Neural progenitor cell (in vitro differentiated cells): ENCODE measurements around the gene PC. TPM values are rescaled to one million over a fixed set of nuclear protein-coding genes. Genes with fewer than 3 reads are reported as not detected.

Experiments used
- DNase-seq: peaks from one replicate; pipeline ENCODE4 v3.0.0-alpha.2; 2016; ENCODE audit warnings: low spot score
- H2AFZ ChIP-seq: fragments of 200-600 bp; sonication (generic); replicated peaks from 2 replicates; pipeline ENCODE4 v1.6.1; 2016; ENCODE audit warnings: antibody characterized with exemption
- H3F3A ChIP-seq: fragments of 200-600 bp; sonication (generic); 2 replicates; pipeline ENCODE4 v1.6.1; 2016; ENCODE audit warnings: antibody characterized with exemption, low read depth
- H3K27ac ChIP-seq: fragments of 200-600 bp; sonication (generic); 2 replicates; pipeline ENCODE4 v1.5.1; 2016; ENCODE audit warnings: mild to moderate bottlenecking
- H3K27me3 ChIP-seq: fragments of 200-600 bp; sonication (generic); 2 replicates; pipeline ENCODE4 v1.6.1; 2016; ENCODE audit warnings: mild to moderate bottlenecking, moderate library complexity
- H3K36me3 ChIP-seq: fragments of 200-600 bp; sonication (generic); 2 replicates; pipeline ENCODE4 v1.5.1; 2016
- H3K4me1 ChIP-seq: fragments of 200-600 bp; sonication (generic); 2 replicates; pipeline ENCODE4 v1.6.1; 2016; ENCODE audit warnings: mixed run types
- H3K4me2 ChIP-seq: fragments of 200-600 bp; sonication (generic); 2 replicates; pipeline ENCODE4 v1.6.1; 2016
- H3K4me3 ChIP-seq: fragments of 200-600 bp; sonication (generic); 2 replicates; pipeline ENCODE4 v1.5.1; 2016
- H3K79me2 ChIP-seq: fragments of 200-600 bp; sonication (generic); 2 replicates; pipeline ENCODE4 v1.6.1; 2016; ENCODE audit warnings: low read depth
- H3K9ac ChIP-seq: fragments of 200-600 bp; sonication (generic); 2 replicates; pipeline ENCODE4 v1.6.1; 2016
- H3K9me3 ChIP-seq: fragments of 200-600 bp; sonication (generic); 2 replicates; pipeline ENCODE4 v1.5.1; 2016; ENCODE audit warnings: low read depth
- H4K20me1 ChIP-seq: fragments of 200-600 bp; sonication (generic); 2 replicates; pipeline ENCODE4 v1.6.1; 2016; ENCODE audit warnings: low read depth
- H3K27ac Mint-ChIP-seq: 3 replicates; pipeline ENCODE4 v1.8.0; 2021; ENCODE audit warnings: mixed read lengths
- H3K27me3 Mint-ChIP-seq: 2 replicates; pipeline ENCODE4 v1.8.0; 2022; ENCODE audit warnings: low read depth, mild to moderate bottlenecking, inconsistent platforms, moderate library complexity, mixed read lengths; ENCODE audit not compliant: insufficient read depth
- H3K36me3 Mint-ChIP-seq: 3 replicates; pipeline ENCODE4 v1.8.0; 2021; ENCODE audit warnings: mixed read lengths
- H3K4me1 Mint-ChIP-seq: 3 replicates; pipeline ENCODE4 v1.8.0; 2021; ENCODE audit warnings: mixed read lengths
- H3K4me3 Mint-ChIP-seq: 3 replicates; pipeline ENCODE4 v1.8.0; 2021; ENCODE audit warnings: mild to moderate bottlenecking, moderate library complexity, mixed read lengths
- H3K9me3 Mint-ChIP-seq: 3 replicates; pipeline ENCODE4 v1.8.0; 2020; ENCODE audit warnings: mixed read lengths
- CTCF ChIP-seq: fragments of 200-600 bp; sonication (generic); IDR thresholded peaks from 2 replicates; pipeline ENCODE4 v1.5.1; 2017; ENCODE audit warnings: antibody characterized with exemption, mild to moderate bottlenecking
- EZH2 ChIP-seq: fragments of 200-600 bp; sonication (generic); IDR thresholded peaks from 2 replicates; pipeline ENCODE4 v1.6.1; 2017; ENCODE audit warnings: antibody characterized with exemption, mild to moderate bottlenecking, moderate library complexity
- EZH2phosphoT487 ChIP-seq: fragments of 200-600 bp; sonication (generic); IDR thresholded peaks from 2 replicates; pipeline ENCODE4 v1.6.1; 2017; ENCODE audit warnings: antibody characterized with exemption
- total RNA-seq: library from RNA; depleted of rRNA; stranded (reverse); fragments of >200 nt; gene quantifications from 2 replicates; pipeline ENCODE4 v1.2.3, GENCODE V29; 2015; ENCODE audit warnings: low replicate concordance

The PC gene
- total RNA-seq, 1 donor from 2014 or later = 11.4 TPM

- no peak overlapping the region for H3K27ac Mint-ChIP-seq
- Histone ChIP-seq H4K20me1 (peaks cover 5% of the 10 kb centered on the region), H3K9me3 (no peaks in the 10 kb centered on the region), H3F3A (peaks cover 3% of the 10 kb centered on the region), H3K9ac (no peak overlapping the region), H3K27me3 (no peaks in the 10 kb centered on the region), H3K4me2 (no peak overlapping the region), H3K27ac (no peak overlapping the region), H3K79me2 (no peaks in the 10 kb centered on the region), H3K4me3 (no peak overlapping the region), H3K36me3 (no peaks in the 10 kb centered on the region), H3K4me1 (peaks cover 3% of the 10 kb centered on the region), H2AFZ (no peak overlapping the region)
- no peak for TF ChIP-seq EZH2phosphoT487
- TF ChIP-seq CTCF = no peak
- no peak for TF ChIP-seq EZH2
- peaks cover 2% of the 10 kb centered on the region for H3K4me1 Mint-ChIP-seq
- no peaks in the 10 kb centered on the region for H3K9me3 Mint-ChIP-seq
- H3K36me3 Mint-ChIP-seq = no peaks in the 10 kb centered on the region
- DNase-seq = no peak
- H3K27me3 Mint-ChIP-seq = peaks cover 9% of the 10 kb centered on the region
- H3K4me3 Mint-ChIP-seq = no peak overlapping the region
Measured at GRCh38 chr11:66861038-66861773, 97.0 kb downstream of the PC start.

- H3K4me2 ChIP-seq = no peak overlapping the region
- H3K9ac ChIP-seq = no peak overlapping the region
- peaks cover 5% of the 10 kb centered on the region for H4K20me1 ChIP-seq
- TF ChIP-seq EZH2phosphoT487 (no peak), CTCF (peak; percentile 13)
- DNase-seq = no peak
- H3K79me2 ChIP-seq = no peaks in the 10 kb centered on the region
- H3K36me3 Mint-ChIP-seq = no peaks in the 10 kb centered on the region
- no peaks in the 10 kb centered on the region for H3K9me3 Mint-ChIP-seq
- H3K4me3 Mint-ChIP-seq = no peak overlapping the region
- H3K4me1 ChIP-seq = peaks cover 7% of the 10 kb centered on the region
- no peaks in the 10 kb centered on the region for H3K9me3 ChIP-seq
- peaks cover 9% of the 10 kb centered on the region for H3F3A ChIP-seq
- peak overlapping the region; percentile 13 for H3K27ac ChIP-seq
- no peak overlapping the region for H2AFZ ChIP-seq
- H3K4me3 ChIP-seq = no peak overlapping the region
- no peaks in the 10 kb centered on the region for H3K36me3 ChIP-seq
- peaks cover 6% of the 10 kb centered on the region for H3K27me3 Mint-ChIP-seq
- no peaks in the 10 kb centered on the region for H3K27me3 ChIP-seq
- H3K27ac Mint-ChIP-seq = no peak overlapping the region
- H3K4me1 Mint-ChIP-seq = peaks cover 6% of the 10 kb centered on the region
Measured at GRCh38 chr11:66860449-66860831, 97.7 kb downstream of the PC start.

GRCh38 chr11:66859686-66860448 lies 98.3 kb downstream of the PC start:
- Mint-ChIP-seq H3K4me1 (peaks cover 11% of the 10 kb centered on the region), H3K27ac (no peak overlapping the region), H3K4me3 (no peak overlapping the region), H3K36me3 (no peaks in the 10 kb centered on the region), H3K27me3 (peaks cover 12% of the 10 kb centered on the region), H3K9me3 (no peaks in the 10 kb centered on the region)
- no peaks in the 10 kb centered on the region for H3K27me3 ChIP-seq
- H4K20me1 ChIP-seq = peaks cover 5% of the 10 kb centered on the region
- H3K9ac ChIP-seq = no peak overlapping the region
- TF ChIP-seq EZH2 = no peak
- no peak for TF ChIP-seq EZH2phosphoT487
- no peak for TF ChIP-seq CTCF
- H3K4me3 ChIP-seq = no peak overlapping the region
- peaks cover 14% of the 10 kb centered on the region for H3F3A ChIP-seq
- peaks cover 10% of the 10 kb centered on the region for H3K4me1 ChIP-seq
- peak overlapping the region; percentile 13 for H3K27ac ChIP-seq
- H3K9me3 ChIP-seq = no peaks in the 10 kb centered on the region
- DNase-seq = no peak
- no peaks in the 10 kb centered on the region for H3K79me2 ChIP-seq
- H2AFZ ChIP-seq = no peak overlapping the region
- H3K4me2 ChIP-seq = no peak overlapping the region
- no peaks in the 10 kb centered on the region for H3K36me3 ChIP-seq
